ENCODE results near the gene PTPRT.

The PTPRT gene

DNA sequence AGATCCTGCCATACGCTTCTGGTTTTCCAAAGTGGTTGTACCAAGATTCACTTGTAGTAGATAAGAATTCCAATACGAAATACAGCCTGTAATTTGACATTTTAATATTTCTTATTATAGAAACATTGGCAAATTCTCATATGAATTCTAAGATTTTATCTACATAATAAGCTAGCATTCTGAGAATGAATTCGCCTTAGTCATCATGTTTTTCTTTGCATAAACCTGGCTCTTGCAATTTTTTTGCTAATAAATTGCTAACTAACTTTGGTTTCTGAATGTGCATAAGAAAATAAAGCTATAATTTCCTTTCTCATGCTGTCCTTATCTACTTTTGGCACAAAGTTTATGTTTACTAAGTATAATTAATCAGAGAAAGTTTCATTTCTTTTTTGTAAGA lies 673.0 kb downstream of the PTPRT start:
- TF ChIP-seq EP300 (IDR thresholded peaks at IDR 0.05; ENCODE audit: borderline replicate concordance) (no peak), ZBTB7A (IDR thresholded peaks at IDR 0.05; ENCODE audit: low read depth) (no peak), EGR1 (IDR thresholded peaks at IDR 0.05) (no peak), FOXM1 (IDR thresholded peaks at IDR 0.05; ENCODE audit: borderline replicate concordance, low read depth) (no peak)
- TF ChIP-seq, protein P1, sequence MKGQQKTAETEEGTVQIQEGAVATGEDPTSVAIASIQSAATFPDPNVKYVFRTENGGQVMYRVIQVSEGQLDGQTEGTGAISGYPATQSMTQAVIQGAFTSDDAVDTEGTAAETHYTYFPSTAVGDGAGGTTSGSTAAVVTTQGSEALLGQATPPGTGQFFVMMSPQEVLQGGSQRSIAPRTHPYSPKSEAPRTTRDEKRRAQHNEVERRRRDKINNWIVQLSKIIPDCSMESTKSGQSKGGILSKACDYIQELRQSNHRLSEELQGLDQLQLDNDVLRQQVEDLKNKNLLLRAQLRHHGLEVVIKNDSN (IDR thresholded peaks at IDR 0.05), result no peak
- TF ChIP-seq, protein P2, sequence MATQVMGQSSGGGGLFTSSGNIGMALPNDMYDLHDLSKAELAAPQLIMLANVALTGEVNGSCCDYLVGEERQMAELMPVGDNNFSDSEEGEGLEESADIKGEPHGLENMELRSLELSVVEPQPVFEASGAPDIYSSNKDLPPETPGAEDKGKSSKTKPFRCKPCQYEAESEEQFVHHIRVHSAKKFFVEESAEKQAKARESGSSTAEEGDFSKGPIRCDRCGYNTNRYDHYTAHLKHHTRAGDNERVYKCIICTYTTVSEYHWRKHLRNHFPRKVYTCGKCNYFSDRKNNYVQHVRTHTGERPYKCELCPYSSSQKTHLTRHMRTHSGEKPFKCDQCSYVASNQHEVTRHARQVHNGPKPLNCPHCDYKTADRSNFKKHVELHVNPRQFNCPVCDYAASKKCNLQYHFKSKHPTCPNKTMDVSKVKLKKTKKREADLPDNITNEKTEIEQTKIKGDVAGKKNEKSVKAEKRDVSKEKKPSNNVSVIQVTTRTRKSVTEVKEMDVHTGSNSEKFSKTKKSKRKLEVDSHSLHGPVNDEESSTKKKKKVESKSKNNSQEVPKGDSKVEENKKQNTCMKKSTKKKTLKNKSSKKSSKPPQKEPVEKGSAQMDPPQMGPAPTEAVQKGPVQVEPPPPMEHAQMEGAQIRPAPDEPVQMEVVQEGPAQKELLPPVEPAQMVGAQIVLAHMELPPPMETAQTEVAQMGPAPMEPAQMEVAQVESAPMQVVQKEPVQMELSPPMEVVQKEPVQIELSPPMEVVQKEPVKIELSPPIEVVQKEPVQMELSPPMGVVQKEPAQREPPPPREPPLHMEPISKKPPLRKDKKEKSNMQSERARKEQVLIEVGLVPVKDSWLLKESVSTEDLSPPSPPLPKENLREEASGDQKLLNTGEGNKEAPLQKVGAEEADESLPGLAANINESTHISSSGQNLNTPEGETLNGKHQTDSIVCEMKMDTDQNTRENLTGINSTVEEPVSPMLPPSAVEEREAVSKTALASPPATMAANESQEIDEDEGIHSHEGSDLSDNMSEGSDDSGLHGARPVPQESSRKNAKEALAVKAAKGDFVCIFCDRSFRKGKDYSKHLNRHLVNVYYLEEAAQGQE (IDR thresholded peaks at IDR 0.05; ENCODE audit: low read depth), result no peak

DNA sequence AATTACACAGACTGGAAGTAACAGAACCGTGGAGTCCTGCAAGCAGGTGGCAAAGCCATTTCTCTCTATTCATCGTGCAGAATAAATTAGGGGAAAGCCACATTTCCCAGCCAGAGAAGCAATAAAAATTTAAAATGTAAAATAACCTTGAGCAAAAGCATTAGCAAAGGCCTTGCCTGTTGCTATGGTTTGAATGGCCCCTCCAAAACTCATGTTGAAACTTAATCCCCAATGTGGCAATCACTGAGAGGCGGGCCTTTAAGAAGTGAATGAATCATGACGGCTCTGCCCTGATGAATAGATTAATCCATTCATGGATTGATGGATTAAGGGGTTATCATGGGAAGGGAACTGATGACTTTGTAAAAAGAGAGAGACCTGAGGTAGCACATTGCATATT lies 679.0 kb downstream of the PTPRT start:
- no peak for TF ChIP-seq YY1 (IDR thresholded peaks at IDR 0.05; ENCODE audit: low read depth)
- TF ChIP-seq EGR1 (IDR thresholded peaks at IDR 0.05), result no peak
- TF ChIP-seq, protein P1 (IDR thresholded peaks at IDR 0.05), result no peak
- TF ChIP-seq, protein P2 (IDR thresholded peaks at IDR 0.05; ENCODE audit: low read depth), result no peak
- no peak for TF ChIP-seq TCF12 (IDR thresholded peaks at IDR 0.05; ENCODE audit: low read depth)
- TF ChIP-seq TAF1 (IDR thresholded peaks at IDR 0.05; ENCODE audit: low read depth), result no peak

DNA sequence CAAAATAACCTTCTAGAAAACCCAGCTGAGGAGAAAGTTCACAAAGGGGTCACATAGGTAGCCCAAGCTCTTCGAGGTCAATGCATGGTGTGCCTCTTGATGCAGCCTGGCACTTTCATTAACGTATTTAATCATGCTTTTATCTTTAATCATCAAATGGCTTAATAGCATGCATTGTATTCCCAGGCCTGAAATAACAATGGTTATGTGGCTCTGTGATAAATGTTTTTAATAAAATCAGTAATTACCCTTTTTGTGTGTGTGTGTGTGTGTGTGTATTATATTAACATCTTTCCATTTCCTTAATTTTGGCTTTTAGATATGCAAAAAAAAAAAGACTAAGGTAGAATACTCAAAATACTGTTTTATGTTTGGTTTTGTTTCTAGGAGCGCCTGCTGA lies 681.8 kb downstream of the PTPRT start:
- TF ChIP-seq YY1 (IDR thresholded peaks at IDR 0.05; ENCODE audit: low read depth), result no peak
- TF ChIP-seq, protein P3, sequence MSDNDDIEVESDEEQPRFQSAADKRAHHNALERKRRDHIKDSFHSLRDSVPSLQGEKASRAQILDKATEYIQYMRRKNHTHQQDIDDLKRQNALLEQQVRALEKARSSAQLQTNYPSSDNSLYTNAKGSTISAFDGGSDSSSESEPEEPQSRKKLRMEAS (IDR thresholded peaks at IDR 0.05), result no peak
- TF ChIP-seq EGR1 (IDR thresholded peaks at IDR 0.05), result no peak
- TF ChIP-seq, protein P1 (IDR thresholded peaks at IDR 0.05), result no peak
- no peak for TF ChIP-seq TCF12 (IDR thresholded peaks at IDR 0.05; ENCODE audit: low read depth)
- no peak for TF ChIP-seq NFIC (IDR thresholded peaks at IDR 0.05)
- TF ChIP-seq ZBTB7A (IDR thresholded peaks at IDR 0.05; ENCODE audit: low read depth), result no peak
- no peak for TF ChIP-seq RAD21 (IDR thresholded peaks at IDR 0.05; ENCODE audit: low read depth)

DNA sequence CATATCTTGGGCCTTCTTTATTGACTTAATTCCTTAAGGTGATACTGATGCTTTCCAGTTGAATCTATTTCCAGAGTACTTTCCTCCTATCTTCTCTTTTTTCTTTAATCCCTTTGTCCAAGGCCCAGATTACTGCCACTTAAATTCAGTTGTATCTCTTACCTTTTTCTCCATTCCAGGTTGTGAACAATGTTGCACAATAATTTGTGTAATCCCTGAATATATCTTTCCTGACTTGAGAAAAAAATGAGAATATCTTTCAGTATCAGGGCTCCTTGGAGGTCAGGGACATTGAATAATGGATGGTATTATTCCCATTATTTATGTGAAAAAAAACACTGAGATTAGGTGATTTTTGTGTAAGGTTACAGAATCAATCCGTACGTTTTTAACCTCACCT lies 683.3 kb downstream of the PTPRT start:
- TF ChIP-seq YY1 (IDR thresholded peaks at IDR 0.05; ENCODE audit: low read depth) (no peak), NFIC (IDR thresholded peaks at IDR 0.05) (no peak), FOXM1 (IDR thresholded peaks at IDR 0.05; ENCODE audit: borderline replicate concordance, low read depth) (no peak), CEBPB (IDR thresholded peaks at IDR 0.05) (no peak), TCF12 (IDR thresholded peaks at IDR 0.05; ENCODE audit: low read depth) (no peak), RAD21 (IDR thresholded peaks at IDR 0.05; ENCODE audit: low read depth) (no peak), ZBTB7A (IDR thresholded peaks at IDR 0.05; ENCODE audit: low read depth) (no peak), EGR1 (IDR thresholded peaks at IDR 0.05) (no peak)
- TF ChIP-seq, protein P3 (IDR thresholded peaks at IDR 0.05), result no peak

DNA sequence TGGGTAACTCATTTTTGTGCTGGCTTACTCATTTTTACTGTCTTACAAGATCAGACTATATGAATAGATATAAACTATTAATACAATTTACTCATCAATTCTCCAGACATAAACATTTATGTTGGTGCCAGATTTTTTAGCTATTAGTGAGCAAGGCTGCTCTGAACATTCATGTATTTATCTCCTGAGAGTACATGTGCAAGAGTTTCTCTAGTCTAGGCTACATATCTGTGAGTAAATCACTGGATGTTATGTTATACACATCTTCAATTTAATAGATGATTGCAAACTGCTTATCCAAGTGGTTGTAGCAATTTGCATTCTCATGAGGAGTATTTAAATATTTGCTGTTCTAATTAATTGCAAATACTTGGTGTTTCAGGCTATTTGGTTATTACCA lies 687.1 kb downstream of the PTPRT start:
- TF ChIP-seq TCF12 (IDR thresholded peaks at IDR 0.05; ENCODE audit: low read depth), result no peak
- no peak for TF ChIP-seq RAD21 (IDR thresholded peaks at IDR 0.05; ENCODE audit: low read depth)
- TF ChIP-seq CREB1 (IDR thresholded peaks at IDR 0.05; ENCODE audit: low read depth), result no peak

DNA sequence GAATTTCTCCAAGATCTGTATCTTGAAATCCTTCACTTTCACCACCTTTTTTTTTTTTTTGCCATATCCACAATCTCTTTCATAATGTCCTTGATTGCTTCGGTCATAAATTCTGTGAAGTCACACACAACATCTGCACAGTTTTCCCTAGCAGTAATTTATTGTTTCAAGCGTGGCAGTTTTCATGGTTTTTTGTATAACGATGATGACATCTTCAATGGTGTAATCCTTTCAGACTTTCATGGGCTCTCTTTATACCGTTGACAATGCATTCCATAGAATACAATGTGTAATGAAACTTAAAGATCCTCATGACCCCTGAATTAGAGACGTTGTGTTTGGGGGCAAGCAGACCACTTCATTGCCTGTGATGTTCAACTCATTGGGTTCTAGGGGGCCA lies 693.1 kb downstream of the PTPRT start:
- TF ChIP-seq, protein P1 (IDR thresholded peaks at IDR 0.05), result no peak
- TF ChIP-seq ZBTB7A (IDR thresholded peaks at IDR 0.05; ENCODE audit: low read depth), result no peak
- TF ChIP-seq TEAD4 (IDR thresholded peaks at IDR 0.05), result no peak

Data from Ishikawa (cell line).